KMS-11 (cell line): ENCODE data around the gene FBH1.

Experiments used
- H2AFZ ChIP-seq: fragments of 200-600 bp; sonication (generic); 2 replicates; pipeline ENCODE4 v1.6.1; 2016; ENCODE audit warnings: antibody characterized with exemption, mixed run types, low read depth
- H3K27ac ChIP-seq: fragments of 200-600 bp; sonication (generic); 2 replicates; pipeline ENCODE4 v1.6.1; 2016; ENCODE audit warnings: mild to moderate bottlenecking, mixed run types
- H3K27me3 ChIP-seq: fragments of 200-600 bp; sonication (generic); 2 replicates; pipeline ENCODE4 v1.6.1; 2017; ENCODE audit warnings: mild to moderate bottlenecking, low read depth, mixed run types, moderate library complexity; ENCODE audit not compliant: insufficient read depth
- H3K36me3 ChIP-seq: fragments of 200-600 bp; sonication (generic); 2 replicates; pipeline ENCODE4 v1.6.1; 2017; ENCODE audit warnings: mild to moderate bottlenecking, mixed run types; ENCODE audit not compliant: insufficient read depth
- H3K4me1 ChIP-seq: fragments of 200-600 bp; sonication (generic); 2 replicates; pipeline ENCODE4 v1.6.1; 2016; ENCODE audit warnings: mild to moderate bottlenecking, low read depth, mixed run types; ENCODE audit not compliant: poor library complexity, severe bottlenecking
- H3K4me2 ChIP-seq: fragments of 200-600 bp; sonication (generic); 2 replicates; pipeline ENCODE4 v1.7.0; 2016; ENCODE audit warnings: mild to moderate bottlenecking, mixed run types
- H3K4me3 ChIP-seq: fragments of 200-600 bp; sonication (generic); IDR thresholded peaks from 2 replicates; pipeline ENCODE4 v1.6.1; 2017; ENCODE audit warnings: low read depth, low read length, mixed read lengths; ENCODE audit not compliant: insufficient read depth
- H3K79me2 ChIP-seq: fragments of 200-600 bp; sonication (generic); 2 replicates; pipeline ENCODE4 v1.6.1; 2016; ENCODE audit warnings: low read depth, mixed run types; ENCODE audit not compliant: insufficient read depth
- H3K9ac ChIP-seq: fragments of 200-600 bp; sonication (generic); 2 replicates; pipeline ENCODE4 v1.6.1; 2016; ENCODE audit warnings: mild to moderate bottlenecking, mixed run types
- H4K20me1 ChIP-seq: fragments of 200-600 bp; sonication (generic); 2 replicates; pipeline ENCODE4 v1.6.1; 2016; ENCODE audit warnings: mild to moderate bottlenecking, mixed run types; ENCODE audit not compliant: insufficient read depth
- TF ChIP-seq, protein P1 (sequence below): fragments of 200-600 bp; sonication (generic); conservative IDR thresholded peaks from 2 replicates; pipeline ENCODE4 v1.6.1; 2017; ENCODE audit warnings: low read depth, mild to moderate bottlenecking, antibody characterized with exemption, low read length, moderate library complexity, mixed read lengths

Gene FBH1

DNA sequence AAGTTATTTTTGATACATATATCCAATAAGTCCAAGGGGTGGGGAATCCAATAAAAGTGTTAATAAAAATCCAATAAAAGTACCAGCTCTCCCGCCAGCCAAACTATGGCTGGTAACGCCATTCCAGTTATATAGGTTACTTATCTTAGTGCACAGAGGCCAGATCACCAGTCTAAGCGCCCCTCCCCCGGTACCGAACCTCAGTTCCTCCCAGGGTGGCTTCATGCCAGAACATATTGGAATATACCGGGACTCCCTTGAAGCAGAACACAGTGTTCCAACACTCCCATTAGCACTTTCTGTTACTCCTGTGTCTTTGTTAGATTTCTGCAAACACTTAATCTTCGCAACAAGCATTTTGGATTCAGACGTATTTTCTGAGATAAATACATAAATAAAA is 7.5 kb downstream of the FBH1 start:
- Histone ChIP-seq H3K4me1 (peaks cover 52% of the 10 kb centered on the region), H3K36me3 (no peaks in the 10 kb centered on the region), H2AFZ (no peak overlapping the region), H3K4me2 (no peak overlapping the region), H3K4me3 (no peak overlapping the region), H3K79me2 (peaks cover 42% of the 10 kb centered on the region), H3K27me3 (no peaks in the 10 kb centered on the region), H3K9ac (no peak overlapping the region), H3K27ac (no peak overlapping the region), H4K20me1 (no peaks in the 10 kb centered on the region; the same call in 1 of the 2 replicates)
- TF ChIP-seq, protein P1, sequence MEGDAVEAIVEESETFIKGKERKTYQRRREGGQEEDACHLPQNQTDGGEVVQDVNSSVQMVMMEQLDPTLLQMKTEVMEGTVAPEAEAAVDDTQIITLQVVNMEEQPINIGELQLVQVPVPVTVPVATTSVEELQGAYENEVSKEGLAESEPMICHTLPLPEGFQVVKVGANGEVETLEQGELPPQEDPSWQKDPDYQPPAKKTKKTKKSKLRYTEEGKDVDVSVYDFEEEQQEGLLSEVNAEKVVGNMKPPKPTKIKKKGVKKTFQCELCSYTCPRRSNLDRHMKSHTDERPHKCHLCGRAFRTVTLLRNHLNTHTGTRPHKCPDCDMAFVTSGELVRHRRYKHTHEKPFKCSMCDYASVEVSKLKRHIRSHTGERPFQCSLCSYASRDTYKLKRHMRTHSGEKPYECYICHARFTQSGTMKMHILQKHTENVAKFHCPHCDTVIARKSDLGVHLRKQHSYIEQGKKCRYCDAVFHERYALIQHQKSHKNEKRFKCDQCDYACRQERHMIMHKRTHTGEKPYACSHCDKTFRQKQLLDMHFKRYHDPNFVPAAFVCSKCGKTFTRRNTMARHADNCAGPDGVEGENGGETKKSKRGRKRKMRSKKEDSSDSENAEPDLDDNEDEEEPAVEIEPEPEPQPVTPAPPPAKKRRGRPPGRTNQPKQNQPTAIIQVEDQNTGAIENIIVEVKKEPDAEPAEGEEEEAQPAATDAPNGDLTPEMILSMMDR = no peak

DNA sequence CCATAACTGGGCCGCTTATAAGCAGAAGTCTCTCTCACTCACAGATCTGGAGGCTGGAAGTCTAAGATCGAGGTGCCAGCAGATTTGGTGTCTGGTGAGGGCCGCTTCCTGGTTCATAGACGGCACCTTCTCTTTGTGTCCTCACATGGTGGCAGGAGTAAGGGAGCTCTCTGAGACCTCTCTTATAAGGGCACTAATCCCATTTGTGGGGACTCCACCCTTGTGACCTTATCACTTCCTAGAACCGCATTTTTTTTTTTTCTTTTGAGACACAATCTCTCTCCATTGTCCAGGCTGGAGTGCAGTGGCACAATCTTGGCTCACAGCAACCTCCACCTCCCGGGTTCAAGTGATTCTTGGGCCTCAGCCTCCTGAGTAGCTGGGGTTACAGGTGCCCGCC is 8.1 kb downstream of the FBH1 start:
- Histone ChIP-seq H3K4me1 (peaks cover 46% of the 10 kb centered on the region), H3K4me3 (no peak overlapping the region), H3K9ac (no peak overlapping the region), H2AFZ (no peak overlapping the region), H4K20me1 (no peaks in the 10 kb centered on the region; the same call in 1 of the 2 replicates), H3K36me3 (no peaks in the 10 kb centered on the region), H3K27me3 (no peaks in the 10 kb centered on the region), H3K4me2 (no peak overlapping the region), H3K27ac (no peak overlapping the region), H3K79me2 (peaks cover 35% of the 10 kb centered on the region)
- TF ChIP-seq, protein P1 = no peak

DNA sequence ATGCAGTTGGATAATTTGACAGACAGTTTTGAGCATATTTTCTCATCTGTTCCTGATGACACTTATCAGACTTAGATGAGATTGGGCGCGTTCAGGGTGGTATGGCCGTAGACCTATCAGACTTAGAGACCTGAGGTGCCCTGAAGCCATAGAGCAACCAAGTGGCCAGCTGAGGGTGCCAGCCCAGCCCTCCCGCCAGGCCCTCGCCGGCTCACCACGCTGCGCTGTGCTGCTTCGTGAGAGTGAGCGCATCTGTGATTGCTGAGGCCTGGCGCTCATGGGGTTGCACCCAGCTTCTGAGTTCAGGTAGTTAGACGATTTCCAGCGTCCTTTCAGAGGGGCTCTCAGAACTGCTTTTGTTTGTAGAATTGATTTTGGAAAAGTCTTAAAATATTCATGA is 10.2 kb downstream of the FBH1 start:
- peaks cover 27% of the 10 kb centered on the region; the same call in 1 of the 2 replicates for H3K79me2 ChIP-seq

DNA sequence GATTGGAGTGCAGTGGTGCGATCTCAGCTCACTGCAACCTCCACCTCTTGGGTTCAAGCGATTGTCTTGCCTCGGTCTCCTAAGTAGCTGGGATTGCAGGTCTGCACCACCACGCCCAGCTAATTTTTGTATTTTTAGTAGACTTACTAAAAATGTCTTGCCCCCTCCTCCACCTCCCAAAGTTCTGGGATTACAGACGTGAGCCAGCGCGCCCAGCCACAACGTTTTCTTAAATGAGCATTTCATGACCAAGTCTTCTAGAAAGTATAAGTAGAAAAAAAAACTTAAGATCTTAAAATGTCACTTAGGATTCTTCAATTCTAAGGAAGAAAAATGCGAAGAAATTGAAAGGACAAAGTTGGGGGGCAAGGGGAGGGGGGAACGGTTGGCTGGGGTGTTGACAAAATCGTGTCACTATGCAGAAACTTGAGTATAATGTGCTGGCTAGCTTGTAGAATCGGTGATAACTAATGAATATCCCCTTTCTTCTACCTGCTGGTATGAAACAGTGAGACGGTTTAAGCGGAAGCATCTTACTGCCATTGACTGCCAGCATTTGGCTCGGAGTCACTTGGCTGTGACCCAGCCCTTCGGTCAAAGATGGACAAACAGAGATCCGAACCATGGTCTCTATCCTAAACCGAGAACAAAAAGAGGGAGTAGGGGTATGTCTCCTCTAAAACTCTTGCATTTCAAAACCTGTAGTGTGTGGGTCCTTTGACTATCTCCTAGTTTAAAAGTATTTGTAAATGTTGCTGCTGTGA is 12.7 kb downstream of the FBH1 start:
- no peak overlapping the region for H3K4me2 ChIP-seq
- TF ChIP-seq, protein P1 = no peak
- no peak overlapping the region for H3K4me3 ChIP-seq
- H4K20me1 ChIP-seq = no peaks in the 10 kb centered on the region
- H3K36me3 ChIP-seq = no peaks in the 10 kb centered on the region
- peaks cover 19% of the 10 kb centered on the region; the same call in 1 of the 2 replicates for H3K79me2 ChIP-seq
- peaks cover 19% of the 10 kb centered on the region for H3K4me1 ChIP-seq
- no peak overlapping the region for H2AFZ ChIP-seq
- H3K27ac ChIP-seq = no peak overlapping the region
- H3K9ac ChIP-seq = no peak overlapping the region
- no peaks in the 10 kb centered on the region for H3K27me3 ChIP-seq

More for the DNA sequence above, 10.2 kb downstream of the FBH1 start:
- H3K9ac ChIP-seq = no peak overlapping the region
- H3K4me1 ChIP-seq = peaks cover 43% of the 10 kb centered on the region
- no peak overlapping the region for H3K4me3 ChIP-seq
- TF ChIP-seq, protein P1 = no peak
- H3K36me3 ChIP-seq = no peaks in the 10 kb centered on the region
- no peaks in the 10 kb centered on the region; the same call in 1 of the 2 replicates for H4K20me1 ChIP-seq
- no peak overlapping the region for H3K4me2 ChIP-seq
- no peak overlapping the region for H3K27ac ChIP-seq
- H2AFZ ChIP-seq = no peak overlapping the region
- H3K27me3 ChIP-seq = no peaks in the 10 kb centered on the region
